ENCODE results near the gene JARID2. TPM values are rescaled to one million over a fixed set of nuclear protein-coding genes. Genes with fewer than 3 reads are reported as not detected.
A peak's percentile ranks its signal among the peaks of the same experiment; 100 is the strongest.

JARID2 gene
- total and polyA plus RNA-seq, 9 of the 15 experiments (the other 6 are each of a cell fraction or from before 2014, with no cell fraction given) = 5.0 to 29.0 (median 15.6) TPM

DNA sequence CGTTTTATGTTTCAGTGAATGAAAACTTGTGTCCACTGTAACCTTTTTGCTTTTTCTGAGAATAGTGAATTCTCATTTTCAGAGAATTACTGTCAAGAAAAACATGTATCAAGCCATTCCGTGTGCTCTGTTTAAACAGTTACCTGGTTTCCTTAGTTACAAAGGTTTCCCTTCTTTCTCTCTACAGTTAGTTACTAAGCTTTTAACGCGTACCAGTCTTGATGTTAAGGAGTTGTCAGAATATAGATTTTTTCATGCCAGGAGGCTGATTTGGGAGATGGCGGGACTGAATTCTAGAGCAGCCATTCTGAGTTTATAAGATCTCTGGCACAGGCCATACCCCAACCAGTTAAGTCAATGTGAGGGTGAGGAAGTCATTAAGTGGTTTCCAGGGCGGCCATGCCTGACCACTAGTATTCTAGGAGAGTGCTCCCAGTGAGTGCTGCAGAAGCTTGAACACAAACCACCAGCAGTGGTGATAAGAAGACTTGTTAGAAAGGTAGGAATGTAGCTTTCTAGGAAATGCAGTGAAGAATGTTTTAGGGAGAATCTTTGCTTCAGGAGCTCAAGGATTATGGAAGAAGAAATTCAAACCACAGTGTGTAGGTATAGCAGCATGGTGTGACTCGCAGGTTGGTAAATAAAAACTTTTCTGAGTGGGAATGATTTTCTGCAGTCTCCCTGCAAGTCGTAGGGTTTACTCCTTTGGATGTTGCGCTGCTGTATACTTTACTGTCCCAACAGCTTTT, 112.9 kb downstream of the JARID2 start:
- POLR2A ChIA-PET = interaction anchor here (0.5 to 2.0 kb wide), 6 partner anchors 9 to 107 kb away, joined by 3 to 12 read pairs (median 4); no protein-coding TSS in a partner anchor
- H4K20me1 ChIP-seq (replicated peaks; ENCODE audit: control insufficient read depth, insufficient read depth, low read length) = peaks cover 35% of the 10 kb centered on the region
- 50% methylated on average over 9 of the region's 9 CpGs for WGBS (ENCODE audit: insufficient coverage, low coverage, missing lambda C conversion rate)
- TF ChIP-seq BCL6 (CRISPR knock-in tag; IDR thresholded peaks at IDR 0.05) = peak; percentile 98
- TF ChIP-seq CXXC5 (CRISPR knock-in tag; IDR thresholded peaks at IDR 0.05) = 0 out of 2 replicates have a peak, but pooled peaks have one; percentile 16
- TF ChIP-seq, protein P1, sequence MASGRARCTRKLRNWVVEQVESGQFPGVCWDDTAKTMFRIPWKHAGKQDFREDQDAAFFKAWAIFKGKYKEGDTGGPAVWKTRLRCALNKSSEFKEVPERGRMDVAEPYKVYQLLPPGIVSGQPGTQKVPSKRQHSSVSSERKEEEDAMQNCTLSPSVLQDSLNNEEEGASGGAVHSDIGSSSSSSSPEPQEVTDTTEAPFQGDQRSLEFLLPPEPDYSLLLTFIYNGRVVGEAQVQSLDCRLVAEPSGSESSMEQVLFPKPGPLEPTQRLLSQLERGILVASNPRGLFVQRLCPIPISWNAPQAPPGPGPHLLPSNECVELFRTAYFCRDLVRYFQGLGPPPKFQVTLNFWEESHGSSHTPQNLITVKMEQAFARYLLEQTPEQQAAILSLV (tag; IDR thresholded peaks at IDR 0.05) = no peak
- TF ChIP-seq, protein P2, sequence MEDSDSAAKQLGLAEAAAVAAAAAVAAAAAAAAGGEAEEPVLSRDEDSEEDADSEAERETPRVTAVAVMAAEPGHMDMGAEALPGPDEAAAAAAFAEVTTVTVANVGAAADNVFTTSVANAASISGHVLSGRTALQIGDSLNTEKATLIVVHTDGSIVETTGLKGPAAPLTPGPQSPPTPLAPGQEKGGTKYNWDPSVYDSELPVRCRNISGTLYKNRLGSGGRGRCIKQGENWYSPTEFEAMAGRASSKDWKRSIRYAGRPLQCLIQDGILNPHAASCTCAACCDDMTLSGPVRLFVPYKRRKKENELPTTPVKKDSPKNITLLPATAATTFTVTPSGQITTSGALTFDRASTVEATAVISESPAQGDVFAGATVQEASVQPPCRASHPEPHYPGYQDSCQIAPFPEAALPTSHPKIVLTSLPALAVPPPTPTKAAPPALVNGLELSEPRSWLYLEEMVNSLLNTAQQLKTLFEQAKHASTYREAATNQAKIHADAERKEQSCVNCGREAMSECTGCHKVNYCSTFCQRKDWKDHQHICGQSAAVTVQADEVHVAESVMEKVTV (CRISPR knock-in tag; IDR thresholded peaks at IDR 0.05) = no peak
- TF ChIP-seq ETV5 (CRISPR knock-in tag; IDR thresholded peaks at IDR 0.05; ENCODE audit: low read depth) = peak; percentile 47; the same call in 1 of the 2 replicates
- peak in 1 of 3 experiments; percentile 72 for TF ChIP-seq YY1 (IDR thresholded peaks at IDR 0.05; ENCODE audit: borderline replicate concordance in 1 of 3, control insufficient read depth in 1 of 3, extremely low read depth in 1 of 3, insufficient read depth in 3 of 3, insufficient read length in 1 of 3, insufficient replicate concordance in 2 of 3, low read depth in 1 of 3, low read length in 2 of 3)
- TF ChIP-seq, protein P3, sequence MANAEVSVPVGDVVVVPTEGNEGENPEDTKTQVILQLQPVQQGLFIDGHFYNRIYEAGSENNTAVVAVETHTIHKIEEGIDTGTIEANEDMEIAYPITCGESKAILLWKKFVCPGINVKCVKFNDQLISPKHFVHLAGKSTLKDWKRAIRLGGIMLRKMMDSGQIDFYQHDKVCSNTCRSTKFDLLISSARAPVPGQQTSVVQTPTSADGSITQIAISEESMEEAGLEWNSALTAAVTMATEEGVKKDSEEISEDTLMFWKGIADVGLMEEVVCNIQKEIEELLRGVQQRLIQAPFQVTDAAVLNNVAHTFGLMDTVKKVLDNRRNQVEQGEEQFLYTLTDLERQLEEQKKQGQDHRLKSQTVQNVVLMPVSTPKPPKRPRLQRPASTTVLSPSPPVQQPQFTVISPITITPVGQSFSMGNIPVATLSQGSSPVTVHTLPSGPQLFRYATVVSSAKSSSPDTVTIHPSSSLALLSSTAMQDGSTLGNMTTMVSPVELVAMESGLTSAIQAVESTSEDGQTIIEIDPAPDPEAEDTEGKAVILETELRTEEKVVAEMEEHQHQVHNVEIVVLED (CRISPR knock-in tag; IDR thresholded peaks at IDR 0.05) = no peak
- TF ChIP-seq TCF3 (CRISPR knock-in tag; IDR thresholded peaks at IDR 0.05) = 0 out of 2 replicates have a peak, but pooled peaks have one; percentile 31
- no peak for TF ChIP-seq RB1 (IDR thresholded peaks at IDR 0.05; ENCODE audit: low read depth)
- TF ChIP-seq, protein P4, sequence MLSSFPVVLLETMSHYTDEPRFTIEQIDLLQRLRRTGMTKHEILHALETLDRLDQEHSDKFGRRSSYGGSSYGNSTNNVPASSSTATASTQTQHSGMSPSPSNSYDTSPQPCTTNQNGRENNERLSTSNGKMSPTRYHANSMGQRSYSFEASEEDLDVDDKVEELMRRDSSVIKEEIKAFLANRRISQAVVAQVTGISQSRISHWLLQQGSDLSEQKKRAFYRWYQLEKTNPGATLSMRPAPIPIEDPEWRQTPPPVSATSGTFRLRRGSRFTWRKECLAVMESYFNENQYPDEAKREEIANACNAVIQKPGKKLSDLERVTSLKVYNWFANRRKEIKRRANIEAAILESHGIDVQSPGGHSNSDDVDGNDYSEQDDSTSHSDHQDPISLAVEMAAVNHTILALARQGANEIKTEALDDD (IDR thresholded peaks at IDR 0.05) = peak; percentile 99
- TF ChIP-seq TBL1XR1 (IDR thresholded peaks at IDR 0.05; ENCODE audit: low read length in 2 of 2) = peak in 1 of 2 experiments; percentile 71; a peak in 2 of 4 replicates
- no peak for TF ChIP-seq GATAD2A (IDR thresholded peaks at IDR 0.05)
- TF ChIP-seq ZNF224 (CRISPR knock-in tag; IDR thresholded peaks at IDR 0.05) = no peak
- TF ChIP-seq PTTG1 (tag; IDR thresholded peaks at IDR 0.05; ENCODE audit: low read depth) = no peak
- TF ChIP-seq STAT5B (CRISPR knock-in tag; IDR thresholded peaks at IDR 0.05) = no peak
- 0 out of 2 replicates have a peak, but pooled peaks have one; percentile 26 for TF ChIP-seq DMBX1 (CRISPR knock-in tag; IDR thresholded peaks at IDR 0.05; ENCODE audit: borderline replicate concordance)

More for the DNA sequence above, 112.9 kb downstream of the JARID2 start:
- Histone ChIP-seq H3K4me2 (ENCODE audit: insufficient read depth, low read length) (peak overlapping the region; percentile 47; the same call in 1 of the 2 replicates), H3K9me1 (ENCODE audit: control insufficient read depth, insufficient read depth, low read length) (peaks cover 6% of the 10 kb centered on the region), H3K27me3 (ENCODE audit: control insufficient read depth in 2 of 2, insufficient read depth in 2 of 2, low read length in 2 of 2) (no peaks in the 10 kb centered on the region), H2AFZ (ENCODE audit: low read depth, low read length) (no peak overlapping the region), H3K27ac (ENCODE audit: extremely low read depth, low read depth, low read length) (peak overlapping the region; percentile 3; the same call in 1 of the 3 replicates), H3K4me1 (replicated peaks in 1 of 2; ENCODE audit: control insufficient read depth in 2 of 2, insufficient read depth in 2 of 2, low read length in 2 of 2) (peaks cover 21 to 52% of the 10 kb centered on the region in 2 experiments), H3K36me3 (ENCODE audit: control insufficient read depth, insufficient read depth, low read length) (no peaks in the 10 kb centered on the region), H3K9ac (ENCODE audit: insufficient read depth in 1 of 2, low read depth in 2 of 2, low read length in 2 of 2) (peak overlapping the region in 1 of 2 experiments; percentile 45; a peak in 1 of 4 replicates), H3K9me3 (replicated peaks; ENCODE audit: control insufficient read depth, insufficient read depth, low read depth, low read length) (no peaks in the 10 kb centered on the region), H3K4me3 (no peak overlapping the region), H3K79me2 (ENCODE audit: control insufficient read depth, insufficient read depth, low read length) (peaks cover 97% of the 10 kb centered on the region)
- CTCF ChIA-PET (ENCODE audit: low intra/inter-chr PET ratio) = no interaction called here
- DNase-seq (ENCODE audit: extremely low read depth in 1 of 4, low spot score in 3 of 4) (peak in 1 of 4 experiments; percentile 70), FAIRE-seq (peak; percentile 48), ATAC-seq (peak; percentile 68)
- no TSS peak for BruUV-seq (replicated peaks)
- in situ Hi-C loops (cut with MboI) (no loop called here), intact Hi-C loops (cut with micrococcal nuclease) (no loop called here)

Measured in K562 (cell line).